HG03097 (cell line): ENCODE measurements around the gene RECQL.

Experiments used
- ATAC-seq: cut with Tn5 transposase; IDR thresholded peaks from one replicate; pipeline ENCODE4 v1.9.1; 2021; ENCODE audit not compliant: unreplicated experiment, low FRiP score

The RECQL gene, protein sequence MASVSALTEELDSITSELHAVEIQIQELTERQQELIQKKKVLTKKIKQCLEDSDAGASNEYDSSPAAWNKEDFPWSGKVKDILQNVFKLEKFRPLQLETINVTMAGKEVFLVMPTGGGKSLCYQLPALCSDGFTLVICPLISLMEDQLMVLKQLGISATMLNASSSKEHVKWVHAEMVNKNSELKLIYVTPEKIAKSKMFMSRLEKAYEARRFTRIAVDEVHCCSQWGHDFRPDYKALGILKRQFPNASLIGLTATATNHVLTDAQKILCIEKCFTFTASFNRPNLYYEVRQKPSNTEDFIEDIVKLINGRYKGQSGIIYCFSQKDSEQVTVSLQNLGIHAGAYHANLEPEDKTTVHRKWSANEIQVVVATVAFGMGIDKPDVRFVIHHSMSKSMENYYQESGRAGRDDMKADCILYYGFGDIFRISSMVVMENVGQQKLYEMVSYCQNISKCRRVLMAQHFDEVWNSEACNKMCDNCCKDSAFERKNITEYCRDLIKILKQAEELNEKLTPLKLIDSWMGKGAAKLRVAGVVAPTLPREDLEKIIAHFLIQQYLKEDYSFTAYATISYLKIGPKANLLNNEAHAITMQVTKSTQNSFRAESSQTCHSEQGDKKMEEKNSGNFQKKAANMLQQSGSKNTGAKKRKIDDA

DNA sequence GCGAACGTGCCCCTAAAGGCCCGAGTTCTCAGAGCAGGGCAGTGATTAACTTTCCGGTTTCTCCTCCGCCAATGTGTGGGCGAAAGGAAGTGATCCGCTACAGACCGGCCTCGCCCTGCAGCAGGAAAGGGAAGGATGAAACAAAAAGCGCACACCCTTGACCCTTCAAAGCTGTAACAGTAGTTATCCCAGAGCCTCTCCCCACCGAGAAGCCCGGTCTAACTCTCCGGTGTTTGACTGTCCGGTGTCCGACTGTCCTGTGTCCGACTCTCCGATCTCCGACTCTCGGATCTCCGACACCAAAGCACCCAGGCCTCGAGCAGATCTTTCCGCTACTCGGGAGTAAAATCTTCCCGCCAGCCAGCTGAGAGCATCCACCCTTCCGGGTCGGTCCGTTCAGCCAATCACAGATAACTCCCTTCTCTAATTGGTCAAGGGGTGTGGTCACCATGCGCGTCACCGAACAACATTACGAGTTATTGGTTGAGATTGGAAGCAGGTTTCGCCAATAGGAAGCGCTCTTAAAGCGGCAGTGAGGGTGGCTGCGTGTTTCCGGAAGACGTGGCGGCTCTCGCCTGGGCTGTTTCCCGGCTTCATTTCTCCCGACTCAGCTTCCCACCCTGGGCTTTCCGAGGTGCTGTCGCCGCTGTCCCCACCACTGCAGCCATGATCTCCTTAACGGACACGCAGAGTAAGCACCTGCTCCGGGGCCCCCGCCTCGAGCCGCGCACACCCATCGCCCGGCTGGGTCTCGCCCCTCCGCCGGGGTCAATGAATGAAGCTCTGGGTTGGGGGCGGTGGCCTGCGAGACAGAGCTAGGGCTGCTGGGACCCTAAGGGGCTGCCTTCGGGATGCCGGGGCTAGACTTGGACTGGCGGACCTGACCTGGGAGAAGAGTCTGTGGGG lies at the start of gene RECQL, which contains the start of gene GOLT1B:
Gene RECQL (minus strand): TSS at position 378 of the 906 bp plus-strand sequence. CDS start 2,065 bp downstream, outside the sequence.
Gene GOLT1B (plus strand): TSS at position 532 of the 906 bp plus-strand sequence. CDS start 135 bp downstream, at position 667.
- ATAC-seq = peak; percentile 99

DNA sequence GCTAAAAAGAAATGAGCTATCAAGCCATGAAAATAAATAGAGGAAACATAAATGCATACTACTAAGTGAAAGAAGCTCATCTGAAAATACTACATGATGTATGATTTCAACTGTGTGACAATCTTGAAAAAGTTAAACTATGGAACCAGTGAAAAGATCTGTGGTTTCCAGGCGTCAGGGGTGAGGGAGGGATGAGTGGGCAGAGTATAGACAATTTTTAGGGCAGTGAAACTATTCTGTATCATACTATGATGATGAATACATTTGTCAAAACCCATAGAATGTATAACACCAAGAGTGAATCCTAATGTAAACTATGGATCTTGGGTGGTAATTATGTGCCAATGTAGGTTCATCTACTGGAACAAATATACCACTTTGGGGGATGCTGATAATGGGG lies 46.0 kb upstream of the RECQL start:
- no peak for ATAC-seq

DNA sequence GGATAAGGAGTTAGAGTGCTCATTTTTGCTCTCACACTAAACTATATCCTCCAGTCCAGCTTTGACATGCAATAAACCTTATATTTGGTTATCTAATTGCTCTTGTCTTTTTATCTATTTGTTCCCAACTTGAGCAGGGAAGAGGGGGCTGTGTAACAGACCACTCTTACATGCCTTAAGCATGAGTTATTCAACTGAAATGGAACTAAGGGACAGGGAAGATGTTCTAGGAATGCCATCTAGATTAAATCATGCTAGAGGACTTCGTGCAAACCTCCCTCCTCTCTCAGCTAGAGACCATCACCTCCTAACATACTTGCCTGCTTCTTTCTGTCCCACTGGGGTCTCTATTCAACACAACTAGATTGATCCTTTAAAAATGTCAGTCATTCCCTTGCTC lies 45.3 kb upstream of the RECQL start:
- ATAC-seq = no peak

DNA sequence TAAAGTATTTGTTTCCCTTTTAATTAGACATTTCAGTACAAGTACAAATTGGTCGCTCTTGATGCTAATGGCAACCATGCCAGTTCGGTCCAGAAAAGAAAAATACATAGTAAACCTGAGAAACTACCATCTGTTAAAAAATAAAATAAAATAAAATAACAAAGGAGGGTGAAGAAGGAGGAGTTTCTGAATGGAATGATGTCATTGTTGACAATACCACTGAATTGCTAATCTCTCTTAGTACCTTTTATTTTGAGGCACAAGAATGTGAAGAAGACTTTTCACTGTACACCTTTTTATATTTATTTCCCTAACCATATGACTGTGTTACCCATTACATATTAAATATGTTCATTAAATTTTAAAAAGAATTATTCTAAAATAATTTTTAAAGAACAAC lies 44.1 kb upstream of the RECQL start:
- no peak for ATAC-seq

DNA sequence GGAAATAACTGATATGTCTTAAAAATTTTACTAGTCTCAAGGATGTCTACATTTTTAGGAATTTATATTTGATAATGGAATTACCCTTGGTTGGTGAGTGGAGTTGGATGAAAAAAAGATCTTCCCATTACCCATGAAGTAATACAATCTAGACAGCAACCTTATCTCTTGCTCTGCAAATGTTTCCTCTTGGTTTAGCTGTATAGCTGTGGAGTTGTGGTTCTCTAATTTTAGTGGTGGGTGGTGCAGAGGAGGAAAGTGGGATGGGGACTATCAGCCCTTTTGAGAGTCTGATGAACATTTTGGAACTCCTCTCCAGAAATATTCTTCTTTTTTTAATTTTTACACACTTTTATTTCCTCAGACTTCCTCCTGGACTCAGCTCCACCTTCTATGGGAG lies 41.7 kb upstream of the RECQL start:
- no peak for ATAC-seq

DNA sequence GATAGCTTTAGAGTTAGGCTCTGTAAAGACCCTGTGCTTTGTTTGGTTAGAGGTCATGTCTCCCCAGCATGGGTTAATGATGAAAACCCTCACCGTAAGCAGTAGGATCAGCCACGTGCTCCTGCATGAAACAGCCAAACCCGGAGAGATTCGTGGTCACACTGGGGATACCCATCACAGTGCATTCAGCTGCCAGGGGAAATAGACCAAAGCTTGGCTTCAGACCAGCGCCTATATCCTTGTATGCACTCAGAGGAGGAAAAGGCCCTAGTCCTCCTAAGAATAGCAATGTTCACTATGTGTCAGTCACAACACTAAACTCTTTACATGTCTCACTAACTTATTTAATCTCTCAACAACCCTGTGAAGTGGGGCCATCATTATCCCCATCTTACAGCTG lies 41.0 kb upstream of the RECQL start:
- ATAC-seq = no peak

DNA sequence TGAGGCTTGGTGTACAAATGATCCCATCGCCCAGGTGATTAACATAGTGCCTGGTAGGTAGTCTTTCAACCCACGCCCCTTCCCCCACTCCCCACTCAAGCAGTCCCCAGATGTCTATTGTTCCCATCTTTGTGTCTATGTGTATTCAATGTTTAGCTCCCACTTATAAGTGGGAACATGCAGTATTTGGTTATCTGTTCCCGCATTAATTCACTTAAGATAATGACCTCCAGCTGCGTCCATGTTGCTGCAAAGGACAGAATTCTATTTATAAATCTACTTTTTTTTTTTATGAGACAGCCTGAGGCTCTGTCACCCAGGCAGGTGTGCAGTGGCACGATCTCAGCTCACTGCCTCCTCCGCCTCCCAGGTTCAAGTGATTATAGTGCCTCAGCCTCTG lies 40.3 kb upstream of the RECQL start:
- ATAC-seq = no peak

DNA sequence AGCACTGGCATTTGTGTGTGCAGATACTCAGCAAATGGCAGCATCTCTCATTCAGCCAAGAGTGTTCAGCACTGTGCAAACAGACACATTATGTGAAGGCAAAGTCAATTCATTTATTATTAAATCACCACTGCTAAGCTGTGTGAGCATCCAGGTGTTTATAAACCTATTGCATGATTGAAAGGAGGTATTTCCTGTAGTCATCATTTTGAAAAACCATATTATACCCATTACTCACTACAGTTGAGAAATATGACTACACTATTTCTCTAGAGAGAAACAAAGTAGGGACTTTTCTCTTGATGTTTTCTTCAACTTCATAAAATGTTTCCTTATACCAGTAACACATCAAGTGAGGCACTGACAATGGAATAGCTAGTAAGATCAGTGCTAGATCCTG lies 38.4 kb upstream of the RECQL start:
- ATAC-seq = no peak

DNA sequence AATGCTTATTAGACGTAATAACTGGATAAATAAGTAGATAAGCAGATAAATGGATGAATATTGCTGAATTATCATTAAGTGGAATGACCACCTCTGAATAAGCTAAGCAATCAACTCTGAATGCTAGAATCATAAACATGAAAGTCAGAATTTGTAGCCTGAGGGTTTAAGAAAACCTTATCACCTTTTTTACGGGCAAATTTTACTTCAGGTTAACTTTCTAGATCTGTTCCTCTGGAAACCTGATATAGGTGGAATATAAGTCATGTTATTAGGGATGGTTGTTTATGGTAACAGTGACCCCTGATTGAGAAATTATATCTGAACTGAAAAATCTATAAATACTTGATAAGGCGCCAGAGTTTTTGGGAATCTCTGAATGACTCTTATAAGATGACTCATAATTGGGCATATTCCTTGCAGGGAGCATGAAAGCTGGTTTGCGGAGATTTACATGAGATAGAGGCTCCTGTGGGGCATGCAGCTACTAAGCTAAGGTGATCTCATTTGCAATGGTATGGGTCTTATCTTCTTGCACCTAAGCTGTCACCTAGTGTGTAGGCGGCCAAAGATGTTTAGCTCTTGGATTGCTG lies 36.7 kb upstream of the RECQL start:
- ATAC-seq = no peak

DNA sequence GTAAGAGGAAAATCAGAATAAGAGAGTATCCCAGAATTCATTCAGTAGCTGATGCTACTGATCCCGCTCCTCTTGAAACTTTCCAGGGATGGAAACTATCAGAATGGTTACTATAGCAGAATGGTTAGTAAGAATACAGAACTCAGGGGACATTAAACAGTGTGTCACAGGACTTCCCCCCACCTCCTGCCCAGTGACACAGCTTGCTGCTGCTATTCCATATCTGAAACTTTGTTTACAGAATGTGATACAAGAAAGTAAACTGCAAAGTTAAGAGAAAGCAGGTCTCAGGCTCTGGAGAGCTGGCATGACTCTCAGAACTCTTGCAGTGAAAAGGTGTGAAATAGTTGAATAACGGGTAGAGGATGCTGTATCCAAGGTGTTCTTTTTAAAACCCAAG lies 28.0 kb upstream of the RECQL start:
- no peak for ATAC-seq

DNA sequence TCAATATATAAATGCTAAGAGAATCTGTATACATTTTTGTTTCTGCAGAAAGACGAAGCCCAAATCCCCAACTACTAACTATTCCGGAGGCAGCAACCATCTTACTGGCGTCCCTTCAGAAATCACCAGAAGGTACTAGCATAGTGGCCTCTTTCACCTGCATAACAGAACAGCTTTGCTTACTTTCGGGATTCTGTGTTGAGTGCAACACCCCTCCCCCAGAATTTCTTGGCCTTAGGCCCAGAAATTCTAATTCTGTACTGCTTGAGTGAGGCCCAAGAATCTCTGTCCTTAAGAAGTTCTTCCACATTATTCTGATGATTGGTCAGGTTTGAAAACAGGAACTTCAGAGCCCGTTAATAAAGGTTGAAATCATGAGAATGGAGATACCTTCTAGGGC lies 27.5 kb upstream of the RECQL start:
- ATAC-seq = no peak

DNA sequence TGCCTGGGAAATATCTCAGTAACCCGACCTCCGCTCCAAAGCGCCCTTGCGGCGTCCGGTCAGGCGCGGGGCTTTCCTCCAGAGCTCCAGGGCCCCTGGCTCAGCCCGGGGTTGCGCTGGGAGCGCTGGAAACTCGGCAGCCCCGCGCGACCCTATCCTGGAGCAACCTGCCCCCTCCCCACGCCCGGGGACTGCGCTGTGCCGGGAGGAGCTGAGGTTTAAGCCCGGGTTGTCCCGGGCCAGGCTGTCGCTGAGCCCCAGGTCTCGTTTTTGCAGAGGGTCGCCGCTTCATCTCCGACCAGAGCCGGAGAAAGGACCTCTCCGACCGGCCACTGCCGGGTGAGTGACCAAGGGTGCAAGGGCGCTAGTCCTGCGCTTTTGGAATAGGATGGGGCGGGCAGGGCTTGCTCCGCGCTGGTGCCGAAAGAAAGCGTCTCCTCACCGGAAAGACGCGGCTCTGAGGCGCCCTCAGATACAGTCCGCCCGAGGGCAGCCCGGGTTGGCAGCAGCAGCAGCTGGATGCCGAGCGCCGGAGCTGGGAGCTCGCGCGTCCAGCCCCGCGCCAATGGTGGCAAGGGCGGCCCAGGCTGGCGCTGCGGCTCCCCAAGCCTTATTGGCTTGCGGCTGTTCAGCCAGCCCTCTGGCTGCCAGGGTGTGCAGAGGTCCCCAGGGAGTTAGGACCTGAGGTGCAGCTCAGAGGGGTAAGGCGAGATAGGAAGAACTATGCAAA lies 26.2 kb upstream of the RECQL start:
- ATAC-seq = peak; percentile 99

DNA sequence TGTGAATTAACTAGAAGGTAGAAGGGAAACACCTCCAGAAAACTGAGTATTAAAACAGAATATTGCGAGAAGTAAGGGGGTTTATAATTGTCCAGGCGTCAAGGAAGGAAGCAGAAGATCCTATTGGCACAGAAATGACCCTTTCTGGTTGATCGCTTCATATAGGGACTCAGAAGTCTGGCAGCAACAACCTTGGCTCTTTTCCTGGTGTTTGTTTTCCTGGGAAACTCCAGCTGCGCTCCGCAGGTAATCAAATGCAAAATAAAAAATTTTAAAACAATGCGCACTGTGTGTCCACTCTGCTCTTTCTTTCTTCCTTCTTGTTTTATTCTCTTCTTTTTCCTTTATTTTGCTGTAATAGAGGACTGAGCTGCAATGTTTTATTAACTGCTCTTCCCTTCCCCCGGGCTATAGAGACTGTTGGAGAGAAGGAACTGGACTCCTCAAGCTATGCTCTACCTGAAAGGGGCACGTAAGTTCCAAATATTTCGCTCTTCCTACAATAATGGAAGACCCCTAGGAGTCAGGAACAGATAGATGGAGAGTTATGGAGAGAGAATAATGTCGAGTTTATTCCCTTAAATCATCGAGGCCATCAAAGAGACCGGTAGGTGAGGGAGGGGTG lies 25.4 kb upstream of the RECQL start:
- no peak for ATAC-seq

DNA sequence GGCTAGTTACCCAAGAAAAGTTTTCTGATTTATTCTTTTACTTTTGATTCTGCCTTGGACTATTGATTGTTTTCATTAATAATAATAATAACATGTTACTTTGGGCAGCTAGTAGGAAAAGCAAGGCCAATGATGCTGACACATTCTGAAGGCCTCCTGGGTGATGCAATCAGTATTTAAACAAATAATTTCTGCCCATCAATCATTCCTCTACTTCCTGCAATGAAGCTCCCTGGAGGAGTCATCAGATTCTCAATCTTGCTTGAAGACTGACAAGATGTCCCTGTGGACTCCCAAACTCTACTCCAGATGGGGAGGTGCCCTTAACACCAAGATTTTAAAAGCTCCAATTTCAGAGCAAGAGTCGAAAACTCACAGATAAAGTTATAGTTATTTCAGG lies 24.6 kb upstream of the RECQL start, which contains the start of gene SPX:
Gene SPX (plus strand): TSS at position 244 of the 400 bp plus-strand sequence. CDS start 177 bp downstream, outside the sequence.
- ATAC-seq = no peak

DNA sequence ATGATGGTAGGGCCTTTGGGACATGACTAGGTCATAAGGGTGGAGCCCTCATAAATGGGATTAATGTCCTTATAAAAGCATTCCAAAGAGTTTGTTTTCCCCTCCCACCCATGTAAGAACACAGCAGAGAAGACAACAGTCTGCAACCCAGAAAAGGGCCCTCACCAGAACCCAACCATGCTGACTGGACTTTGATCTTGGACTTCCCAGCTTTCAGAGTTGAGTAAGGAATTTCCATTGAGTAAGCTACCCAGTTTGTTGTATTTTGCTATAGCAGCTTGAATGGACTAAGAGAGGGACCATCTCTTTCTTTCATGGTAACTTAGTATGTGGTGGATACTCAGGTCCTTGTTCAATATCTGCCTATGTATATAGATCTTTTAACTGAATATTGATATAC lies 21.7 kb upstream of the RECQL start:
- ATAC-seq = no peak

DNA sequence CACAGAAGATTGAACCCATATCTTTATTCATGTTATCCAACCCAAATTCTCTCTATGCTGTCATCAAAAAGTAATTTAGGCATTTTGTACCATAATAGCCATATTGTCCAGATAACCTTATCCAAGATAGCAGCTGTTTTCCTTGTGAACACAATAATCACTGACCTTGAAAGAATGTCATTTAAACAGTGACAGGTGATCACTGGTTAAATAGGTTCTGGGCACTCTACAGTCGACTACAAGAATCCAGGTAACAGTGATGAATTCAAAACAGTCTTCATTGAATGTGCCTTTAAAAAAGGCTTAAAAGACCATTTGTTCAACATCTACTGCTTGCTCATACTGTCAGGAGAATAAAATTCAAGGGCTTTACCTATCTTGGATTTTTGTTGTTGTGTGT lies 20.1 kb upstream of the RECQL start:
- ATAC-seq = no peak

DNA sequence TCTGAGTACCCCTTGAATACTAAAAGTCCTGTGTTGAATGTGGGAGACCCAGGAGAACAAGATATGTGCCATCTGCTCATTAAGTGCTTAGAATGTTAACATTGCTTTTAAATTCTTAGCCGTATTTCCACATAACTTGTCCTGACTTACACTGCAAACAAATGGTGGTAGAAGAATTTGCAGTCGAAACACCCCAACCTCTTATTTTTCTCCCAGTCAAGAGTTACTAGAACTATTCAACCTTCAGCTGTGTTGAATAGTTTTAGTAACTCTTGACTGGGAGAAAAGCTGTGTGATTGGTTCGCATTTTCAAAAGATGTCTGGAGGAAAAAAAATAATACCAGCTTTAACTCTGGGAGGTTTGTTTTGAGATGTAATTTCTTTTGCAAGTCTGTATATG lies 17.0 kb upstream of the RECQL start:
- no peak for ATAC-seq

DNA sequence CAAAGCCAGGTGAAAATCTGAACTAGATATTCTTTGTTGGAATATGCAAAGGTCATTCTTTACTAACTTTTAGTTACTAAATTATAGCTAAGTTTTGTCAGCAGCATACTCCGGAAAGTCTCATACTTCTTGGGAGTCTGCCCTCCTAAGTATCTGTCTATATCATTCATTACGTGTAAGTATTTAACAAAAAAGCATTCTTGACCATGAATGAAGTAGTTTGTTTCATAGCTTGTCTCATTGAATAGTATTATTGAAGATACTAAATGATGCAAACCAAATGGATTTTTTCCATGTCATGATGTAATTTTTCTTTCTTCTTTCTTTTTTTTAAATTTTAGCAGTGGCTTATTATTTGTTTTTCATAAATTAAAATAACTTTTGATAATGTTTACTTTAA lies 14.8 kb upstream of the RECQL start:
- no peak for ATAC-seq

DNA sequence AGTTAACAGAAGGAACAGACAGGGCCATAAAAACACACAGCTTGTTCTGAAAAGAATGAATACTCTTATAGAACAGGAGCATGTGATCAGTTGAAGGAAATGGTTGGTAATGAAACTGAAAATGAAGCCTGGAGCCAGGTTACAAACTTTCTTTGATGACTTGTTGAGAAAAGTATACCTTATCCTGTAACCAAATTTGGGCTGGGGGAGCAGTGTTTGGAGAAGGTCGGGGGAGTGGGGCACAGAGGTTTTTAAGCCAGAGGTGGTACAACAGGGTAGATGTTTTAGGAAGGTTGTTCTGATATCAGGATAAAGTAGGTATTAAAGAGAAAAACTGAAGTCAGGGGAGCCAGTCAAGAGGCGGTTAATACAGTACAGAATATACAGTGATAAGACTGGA lies 8.3 kb upstream of the RECQL start:
- ATAC-seq = peak; percentile 90
